HFFc6 (cell line): ENCODE data around the gene GJC2. TPM values are rescaled to one million over a fixed set of nuclear protein-coding genes. Genes with fewer than 3 reads are reported as not detected.

Experiments
- DNase-seq: peaks from one replicate; pipeline ENCODE4 v3.0.0-alpha.2; 2018
- H3K27ac Mint-ChIP-seq: 2 replicates; pipeline ENCODE4 v1.8.0; 2020; ENCODE audit warnings: mild to moderate bottlenecking, mixed read lengths
- H3K27me3 Mint-ChIP-seq: 2 replicates; pipeline ENCODE4 v1.8.0; 2021; ENCODE audit warnings: mild to moderate bottlenecking, moderate library complexity, mixed read lengths; ENCODE audit not compliant: insufficient read depth
- H3K36me3 Mint-ChIP-seq: 2 replicates; pipeline ENCODE4 v1.8.0; 2021; ENCODE audit warnings: low read depth, mixed read lengths
- H3K4me1 Mint-ChIP-seq: 2 replicates; pipeline ENCODE4 v1.8.0; 2020; ENCODE audit warnings: low read depth, mixed read lengths
- H3K4me3 Mint-ChIP-seq: 2 replicates; pipeline ENCODE4 v1.8.0; 2020; ENCODE audit warnings: mild to moderate bottlenecking, moderate library complexity, mixed read lengths
- H3K9me3 Mint-ChIP-seq: 2 replicates; pipeline ENCODE4 v1.8.0; 2020; ENCODE audit warnings: mild to moderate bottlenecking, mixed read lengths
- CTCF ChIP-seq: fragments of 200-600 bp; sonication (generic); IDR thresholded peaks from 2 replicates; pipeline ENCODE4 v1.5.0; 2021; ENCODE audit warnings: antibody characterized with exemption, mild to moderate bottlenecking
- total RNA-seq, 6 experiments: library from RNA; stranded (reverse); fragmentation: NEBNext Ultra II Directional; extraction: Animal tissue kit (Norgen Biotek cat#: 25700); gene quantifications; 2 replicates in 1 of 6; 3 replicates in 5 of 6; pipeline ENCODE4 v1.2.3, GENCODE V29; 2021

Gene GJC2
- total RNA-seq, 6 experiments from 2014 or later = 1.1 to 2.3 (median 1.2) TPM

- Mint-ChIP-seq H3K27me3 (peaks cover 13% of the 10 kb centered on the region), H3K36me3 (peaks cover 10% of the 10 kb centered on the region; the same call in 1 of the 2 replicates), H3K4me3 (peak within 1 kb of the TSS; percentile 93), H3K9me3 (no peaks in the 10 kb centered on the region), H3K27ac (peak within 1 kb of the TSS; percentile 84), H3K4me1 (peaks cover 26% of the 10 kb centered on the region)
- peak; percentile 88 for DNase-seq
- TF ChIP-seq CTCF = no peak
Measured at GRCh38 chr1:228102791-228103620, 46.7 kb upstream of the GJC2 start, which contains the start of gene C1orf35. Gene C1orf35, minus strand, starts transcription at chr1:228103325. Its CDS starts 98 bp downstream, at chr1:228103227.

- no peak for DNase-seq
- no peaks in the 10 kb centered on the region for H3K36me3 Mint-ChIP-seq
- H3K4me1 Mint-ChIP-seq = peaks cover 34% of the 10 kb centered on the region
- TF ChIP-seq CTCF = no peak
- H3K27ac Mint-ChIP-seq = peak overlapping the region; percentile 84
- peaks cover 11% of the 10 kb centered on the region for H3K27me3 Mint-ChIP-seq
- H3K4me3 Mint-ChIP-seq = peak overlapping the region; percentile 93
- no peaks in the 10 kb centered on the region for H3K9me3 Mint-ChIP-seq
Measured at GRCh38 chr1:228104526-228105269, 45.0 kb upstream of the GJC2 start.

- H3K4me1 Mint-ChIP-seq = peaks cover 41% of the 10 kb centered on the region
- H3K27me3 Mint-ChIP-seq = peaks cover 13% of the 10 kb centered on the region
- H3K4me3 Mint-ChIP-seq = no peak overlapping the region
- DNase-seq = no peak
- no peaks in the 10 kb centered on the region for H3K9me3 Mint-ChIP-seq
- H3K27ac Mint-ChIP-seq = no peak overlapping the region
- no peak for TF ChIP-seq CTCF
- no peaks in the 10 kb centered on the region for H3K36me3 Mint-ChIP-seq
Measured at GRCh38 chr1:228105270-228105995, 44.3 kb upstream of the GJC2 start.

- H3K27ac Mint-ChIP-seq = no peak overlapping the region
- H3K36me3 Mint-ChIP-seq = no peaks in the 10 kb centered on the region
- TF ChIP-seq CTCF = no peak
- H3K4me1 Mint-ChIP-seq = peaks cover 37% of the 10 kb centered on the region
- H3K4me3 Mint-ChIP-seq = no peak overlapping the region
- H3K9me3 Mint-ChIP-seq = no peaks in the 10 kb centered on the region
- H3K27me3 Mint-ChIP-seq = peaks cover 11% of the 10 kb centered on the region
- DNase-seq = no peak
Measured at GRCh38 chr1:228105996-228106799, 43.5 kb upstream of the GJC2 start.

GRCh38 chr1:228106800-228107054 lies 43.0 kb upstream of the GJC2 start:
- TF ChIP-seq CTCF = no peak
- no peaks in the 10 kb centered on the region for H3K9me3 Mint-ChIP-seq

More at GRCh38 chr1:228106800-228107054, 43.0 kb upstream of the GJC2 start:
- Mint-ChIP-seq H3K27ac (no peak overlapping the region), H3K27me3 (peaks cover 6% of the 10 kb centered on the region), H3K4me3 (no peak overlapping the region), H3K4me1 (peaks cover 31% of the 10 kb centered on the region), H3K36me3 (no peaks in the 10 kb centered on the region)
- no peak for DNase-seq
